ENCODE results near the gene DCAF6. TPM values are rescaled to one million over a fixed set of nuclear protein-coding genes. Genes with fewer than 3 reads are reported as not detected.

The DCAF6 gene
- total RNA-seq, 2 donors from 2014 or later = 21.4 to 32.3 TPM

DNA sequence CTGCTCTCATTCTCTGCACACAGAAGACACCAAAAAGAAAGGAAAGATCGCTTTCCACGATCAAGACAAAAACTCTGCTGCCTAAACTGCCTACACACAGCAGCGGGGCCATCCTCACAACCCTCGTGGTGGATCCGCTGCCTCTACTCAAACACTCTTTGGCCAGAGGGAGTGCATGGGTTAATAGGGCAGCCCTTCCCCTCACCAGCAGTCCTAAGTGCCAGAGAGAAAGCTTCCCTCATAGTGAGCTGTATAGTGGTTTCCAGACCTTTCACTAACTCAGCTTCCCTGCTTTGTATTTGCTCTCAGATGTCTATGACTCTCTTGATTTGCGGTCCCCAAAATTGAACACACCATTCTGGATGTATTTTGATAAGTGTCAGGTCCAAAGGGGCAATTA, 169.4 kb downstream of the DCAF6 start:
- Mint-ChIP-seq H3K27me3 (ENCODE audit: insufficient read depth) (no peaks in the 10 kb centered on the region), H3K4me3 (no peak overlapping the region), H3K36me3 (ENCODE audit: low read depth) (peaks cover 34% of the 10 kb centered on the region), H3K9me3 (no peaks in the 10 kb centered on the region), H3K4me1 (peaks cover 5% of the 10 kb centered on the region), H3K27ac (no peak overlapping the region)
- Histone ChIP-seq H3K36me3 (ENCODE audit: control insufficient read depth, insufficient read depth, low read length) (peaks cover 64% of the 10 kb centered on the region), H3K4me3 (ENCODE audit: low read length) (no peak overlapping the region), H3K9me3 (ENCODE audit: control insufficient read depth, low read length) (no peaks in the 10 kb centered on the region), H3K4me1 (ENCODE audit: control insufficient read depth, insufficient read depth, low read length) (no peaks in the 10 kb centered on the region), H3K27ac (ENCODE audit: low read depth, low read length) (no peak overlapping the region), H3K27me3 (ENCODE audit: control insufficient read depth, insufficient read depth, low read length, poor library complexity, severe bottlenecking) (no peaks in the 10 kb centered on the region), H3K9ac (ENCODE audit: extremely low read depth, low read length, poor library complexity, severe bottlenecking) (no peak overlapping the region)
- 77 to 93% methylated on average over 4 to 6 of the region's 6 CpGs for WGBS, 2 experiments (ENCODE audit: insufficient coverage in 1 of 2, insufficient read length in 1 of 2)
- no peak for DNase-seq
- TF ChIP-seq, protein P1, sequence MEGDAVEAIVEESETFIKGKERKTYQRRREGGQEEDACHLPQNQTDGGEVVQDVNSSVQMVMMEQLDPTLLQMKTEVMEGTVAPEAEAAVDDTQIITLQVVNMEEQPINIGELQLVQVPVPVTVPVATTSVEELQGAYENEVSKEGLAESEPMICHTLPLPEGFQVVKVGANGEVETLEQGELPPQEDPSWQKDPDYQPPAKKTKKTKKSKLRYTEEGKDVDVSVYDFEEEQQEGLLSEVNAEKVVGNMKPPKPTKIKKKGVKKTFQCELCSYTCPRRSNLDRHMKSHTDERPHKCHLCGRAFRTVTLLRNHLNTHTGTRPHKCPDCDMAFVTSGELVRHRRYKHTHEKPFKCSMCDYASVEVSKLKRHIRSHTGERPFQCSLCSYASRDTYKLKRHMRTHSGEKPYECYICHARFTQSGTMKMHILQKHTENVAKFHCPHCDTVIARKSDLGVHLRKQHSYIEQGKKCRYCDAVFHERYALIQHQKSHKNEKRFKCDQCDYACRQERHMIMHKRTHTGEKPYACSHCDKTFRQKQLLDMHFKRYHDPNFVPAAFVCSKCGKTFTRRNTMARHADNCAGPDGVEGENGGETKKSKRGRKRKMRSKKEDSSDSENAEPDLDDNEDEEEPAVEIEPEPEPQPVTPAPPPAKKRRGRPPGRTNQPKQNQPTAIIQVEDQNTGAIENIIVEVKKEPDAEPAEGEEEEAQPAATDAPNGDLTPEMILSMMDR (conservative IDR thresholded peaks at IDR 0.05) = no peak

DNA sequence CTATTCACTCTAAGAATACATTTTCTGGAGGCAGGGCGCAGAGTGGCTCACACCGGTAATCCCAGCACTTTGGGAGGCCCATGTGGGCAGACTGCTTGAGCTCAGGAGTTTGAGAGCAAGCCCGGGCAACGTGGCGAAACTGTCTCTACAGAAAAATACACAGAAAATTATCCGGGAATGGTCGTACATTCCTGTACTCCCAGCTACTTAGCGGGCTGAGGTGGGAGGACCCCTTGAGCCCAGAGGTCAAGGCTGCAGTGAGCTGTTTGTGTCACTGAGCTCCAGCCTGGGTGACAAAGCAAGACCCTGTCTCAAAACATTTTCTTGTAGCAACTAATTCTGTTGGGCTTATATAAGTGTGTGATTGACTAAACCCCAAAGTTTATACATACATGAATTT, 169.8 kb downstream of the DCAF6 start:
- Histone ChIP-seq H3K9me3 (ENCODE audit: control insufficient read depth, low read length) (no peaks in the 10 kb centered on the region), H3K36me3 (ENCODE audit: control insufficient read depth, insufficient read depth, low read length) (peaks cover 66% of the 10 kb centered on the region), H3K4me1 (ENCODE audit: control insufficient read depth, insufficient read depth, low read length) (no peaks in the 10 kb centered on the region), H3K4me3 (ENCODE audit: low read length) (no peak overlapping the region), H3K27me3 (ENCODE audit: control insufficient read depth, insufficient read depth, low read length, poor library complexity, severe bottlenecking) (no peaks in the 10 kb centered on the region), H3K27ac (ENCODE audit: low read depth, low read length) (no peak overlapping the region), H3K9ac (ENCODE audit: extremely low read depth, low read length, poor library complexity, severe bottlenecking) (no peak overlapping the region)
- DNase-seq = no peak
- TF ChIP-seq, protein P1 (conservative IDR thresholded peaks at IDR 0.05) = no peak
- WGBS, 2 experiments (ENCODE audit: insufficient coverage in 1 of 2, insufficient read length in 1 of 2) = 88 to 90% methylated on average over 8 of the region's 8 CpGs
- Mint-ChIP-seq H3K27me3 (ENCODE audit: insufficient read depth) (no peaks in the 10 kb centered on the region), H3K27ac (no peak overlapping the region), H3K4me1 (peaks cover 10% of the 10 kb centered on the region), H3K36me3 (ENCODE audit: low read depth) (peaks cover 38% of the 10 kb centered on the region), H3K4me3 (no peak overlapping the region), H3K9me3 (no peaks in the 10 kb centered on the region)

DNA sequence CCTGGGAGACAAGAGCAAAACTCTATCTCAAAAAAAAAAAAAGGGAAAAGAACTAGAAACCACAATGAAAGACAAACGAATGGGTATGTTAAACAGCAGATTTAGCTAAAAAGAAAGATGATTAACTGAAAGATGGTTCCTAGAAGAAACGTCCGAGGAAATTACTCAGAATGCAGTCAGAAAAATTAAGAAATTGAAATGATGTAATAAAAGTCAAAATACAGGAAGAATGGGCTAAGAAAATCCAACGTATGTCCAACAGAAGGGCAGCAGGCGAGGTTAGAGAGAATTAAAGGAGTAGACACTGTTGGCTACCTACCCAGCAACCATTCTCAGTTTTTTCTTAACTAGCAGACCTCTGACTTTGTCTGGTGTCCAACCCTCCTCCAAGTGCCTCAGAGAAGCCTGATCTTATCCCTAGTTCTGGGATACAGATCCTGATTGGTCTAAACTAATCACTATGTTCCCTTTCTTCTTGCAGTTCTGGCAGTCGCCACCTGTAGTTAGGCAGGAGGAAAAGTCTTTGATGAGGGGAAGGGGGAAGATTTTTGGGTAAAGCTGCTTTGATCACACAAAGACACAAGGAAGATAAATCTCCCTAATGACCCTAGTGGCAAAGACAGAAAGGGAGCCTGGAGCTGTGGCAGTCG, 174.5 kb downstream of the DCAF6 start:
- peaks cover 56% of the 10 kb centered on the region for H3K36me3 ChIP-seq (ENCODE audit: control insufficient read depth, insufficient read depth, low read length)
- peak overlapping the region; percentile 18 for H3K4me3 ChIP-seq (ENCODE audit: low read length)
- peak; percentile 71 for DNase-seq
- no peaks in the 10 kb centered on the region for H3K4me1 ChIP-seq (ENCODE audit: control insufficient read depth, insufficient read depth, low read length)
- Mint-ChIP-seq H3K4me1 (peaks cover 11% of the 10 kb centered on the region), H3K9me3 (peaks cover 3% of the 10 kb centered on the region), H3K27ac (no peak overlapping the region), H3K27me3 (ENCODE audit: insufficient read depth) (no peaks in the 10 kb centered on the region), H3K36me3 (ENCODE audit: low read depth) (peaks cover 35% of the 10 kb centered on the region), H3K4me3 (no peak overlapping the region)
- no peaks in the 10 kb centered on the region for H3K27me3 ChIP-seq (ENCODE audit: control insufficient read depth, insufficient read depth, low read length, poor library complexity, severe bottlenecking)
- no peaks in the 10 kb centered on the region for H3K9me3 ChIP-seq (ENCODE audit: control insufficient read depth, low read length)
- 72 to 81% methylated on average over 4 to 7 of the region's 7 CpGs for WGBS, 2 experiments (ENCODE audit: insufficient coverage in 1 of 2, insufficient read length in 1 of 2)
- TF ChIP-seq, protein P1 (conservative IDR thresholded peaks at IDR 0.05) = peak; percentile 56
- H3K27ac ChIP-seq (ENCODE audit: low read depth, low read length) = no peak overlapping the region
- H3K9ac ChIP-seq (ENCODE audit: extremely low read depth, low read length, poor library complexity, severe bottlenecking) = no peak overlapping the region

Data from endodermal cell (in vitro differentiated cells).